ENCODE results near the gene IFNL4. TPM values are rescaled to one million over a fixed set of nuclear protein-coding genes. Genes with fewer than 3 reads are reported as not detected.

IFNL4 gene
- polyA plus RNA-seq, 2 of the 4 experiments (the other 2 are of a cell fraction), result not detected

- no peak for DNase-seq (ENCODE audit: low read depth in 1 of 2, low spot score in 1 of 2)
- TF ChIP-seq EHMT2 (IDR thresholded peaks at IDR 0.05; ENCODE audit: low read depth), result no peak
- TF ChIP-seq BHLHE40 (IDR thresholded peaks at IDR 0.05; ENCODE audit: low read depth, low read length), result no peak
- no peak for TF ChIP-seq KDM1A (IDR thresholded peaks at IDR 0.05; ENCODE audit: low read depth)
- no peak for TF ChIP-seq PBX3 (IDR thresholded peaks at IDR 0.05)
- TF ChIP-seq RARB (CRISPR knock-in tag; IDR thresholded peaks at IDR 0.05), result no peak
- no peak for TF ChIP-seq NPAS2 (CRISPR knock-in tag; IDR thresholded peaks at IDR 0.05; ENCODE audit: borderline replicate concordance)
- TF ChIP-seq ZC3H11A (IDR thresholded peaks at IDR 0.05), result no peak
- no peak for TF ChIP-seq CHD4 (IDR thresholded peaks at IDR 0.05; ENCODE audit: borderline replicate concordance)
- no peak for TF ChIP-seq TFCP2L1 (CRISPR knock-in tag; IDR thresholded peaks at IDR 0.05)
- TF ChIP-seq EP300 (IDR thresholded peaks at IDR 0.05), result no peak
- TF ChIP-seq EHF (CRISPR knock-in tag; IDR thresholded peaks at IDR 0.05), result no peak
- no peak for TF ChIP-seq CTCF (IDR thresholded peaks at IDR 0.05)
- Histone ChIP-seq H3K27ac (no peak overlapping the region), H3K4me2 (no peak overlapping the region), H3K9me3 (peaks cover 6% of the 10 kb centered on the region), H3K4me1 (peaks cover 3% of the 10 kb centered on the region; the same call in 1 of the 3 replicates), H3K4me3 (no peak overlapping the region)
- no peak for ATAC-seq
- FAIRE-seq, result no peak
- ChIA-PET CTCF (interaction anchor here (0.6 to 1.6 kb wide), 4 partner anchors 11 to 167 kb away, joined by 3 to 4 read pairs (median 4); partner anchors contain the start of genes IFNL3 and SAMD4B), POLR2A (no interaction called here)
- WGBS (ENCODE audit: missing lambda C conversion rate), result 78% methylated on average over 5 of the region's 5 CpGs
Observed at GRCh38 chr19:39276740-39277139, 28.1 kb upstream of the IFNL4 start.

GRCh38 chr19:39275578-39275977 is 26.9 kb upstream of the IFNL4 start:
- FAIRE-seq (no peak), DNase-seq (ENCODE audit: low read depth in 1 of 2, low spot score in 1 of 2) (no peak), ATAC-seq (no peak)
- ChIA-PET POLR2A (no interaction called here), CTCF (interaction anchor here (1.0 to 2.3 kb wide), 7 partner anchors 12 to 223 kb away, joined by 3 to 8 read pairs (median 6); partner anchors contain the start of gene IFNL1)
- no peak overlapping the region for H3K4me2 ChIP-seq
- H3K4me1 ChIP-seq, result peaks cover 3% of the 10 kb centered on the region; the same call in 1 of the 3 replicates
- 60% methylated on average over 5 of the region's 5 CpGs for WGBS (ENCODE audit: missing lambda C conversion rate)
- H3K9me3 ChIP-seq, result no peaks in the 10 kb centered on the region
- no peak overlapping the region for H3K27ac ChIP-seq
- TF ChIP-seq RFX5 (IDR thresholded peaks at IDR 0.05) (no peak), KDM5A (IDR thresholded peaks at IDR 0.05) (no peak), FOXS1 (CRISPR knock-in tag; IDR thresholded peaks at IDR 0.05) (no peak), USF2 (IDR thresholded peaks at IDR 0.05) (no peak), ELK1 (IDR thresholded peaks at IDR 0.05; ENCODE audit: low read depth, low read length) (no peak), MAZ (IDR thresholded peaks at IDR 0.05; ENCODE audit: borderline replicate concordance, low read depth, low read length) (no peak), MAFK (IDR thresholded peaks at IDR 0.05; ENCODE audit: partially characterized antibody) (no peak), EHMT2 (IDR thresholded peaks at IDR 0.05; ENCODE audit: low read depth) (no peak), EP300 (IDR thresholded peaks at IDR 0.05) (no peak), BCL3 (IDR thresholded peaks at IDR 0.05) (no peak), CHD2 (IDR thresholded peaks at IDR 0.05; ENCODE audit: low read length, partially characterized antibody) (no peak), HES2 (IDR thresholded peaks at IDR 0.05) (no peak), RAD21 (conservative IDR thresholded peaks at IDR 0.05 in 1 of 2, IDR thresholded peaks at IDR 0.05 in 1 of 2) (no peak), BHLHE40 (IDR thresholded peaks at IDR 0.05; ENCODE audit: low read depth, low read length) (no peak), REST (IDR thresholded peaks at IDR 0.05) (no peak), ATOH8 (CRISPR knock-in tag; IDR thresholded peaks at IDR 0.05; ENCODE audit: low read depth) (no peak), SREBF2 (IDR thresholded peaks at IDR 0.05) (no peak)
- no peak overlapping the region for H3K4me3 ChIP-seq
